Tibial artery (tissue), 4 donors: ENCODE data around the gene SCAPER.

ENCODE experiments used
- DNase-seq, 2 donors: peaks; one replicate each; pipeline ENCODE4 v3.0.0-alpha.2; 2019
- H3K27ac ChIP-seq, 2 donors: fragments of 200-600 bp; sonication (generic) in 1 of 2; 1 replicate in 1 of 2; 2 replicates in 1 of 2; pipeline ENCODE4 v1.5.1; 2018 to 2019; ENCODE audit warnings: mild to moderate bottlenecking in 1 of 2
- H3K27me3 ChIP-seq, 2 donors: fragments of 200-600 bp; sonication (generic) in 1 of 2; one replicate each; pipeline versions ENCODE4 v1.5.1 to v1.6.0; 2016 to 2019
- H3K36me3 ChIP-seq, 3 donors: fragments of 200-600 bp; sonication (generic) in 2 of 3; one replicate each; pipeline ENCODE4 v1.5.1; 2016 to 2019; ENCODE audit warnings: mild to moderate bottlenecking in 2 of 3
- H3K4me1 ChIP-seq, 4 donors: fragments of 200-600 bp; sonication (generic) in 2 of 4; 1 replicate in 3 of 4; 2 replicates in 1 of 4; pipeline ENCODE4 v1.5.1; 2016 to 2019
- H3K4me3 ChIP-seq, 2 donors: fragments of 200-600 bp; sonication (generic) in 1 of 2; 1 replicate in 1 of 2; 2 replicates in 1 of 2; pipeline ENCODE4 v1.5.1; 2018 to 2019; ENCODE audit warnings: mild to moderate bottlenecking in 2 of 2
- H3K9me3 ChIP-seq, 3 donors: fragments of 200-600 bp; sonication (generic) in 1 of 3; one replicate each; pipeline ENCODE4 v1.5.1; 2016 to 2019
- CTCF ChIP-seq, 2 experiments: fragments of 200-600 bp in 1 of 2; fragments of 450-650 bp in 1 of 2; IDR thresholded peaks; one replicate each; pipeline ENCODE4 v1.5.1; 2017 to 2019; ENCODE audit warnings: antibody characterized with exemption in 2 of 2, mild to moderate bottlenecking in 1 of 2, moderate library complexity in 1 of 2
- intact Hi-C: fragments of 100-400 bp; cut with DNase I; formaldehyde crosslinking; loops from one replicate; pipeline ENCODE4 v1.15.0; 2023; ENCODE audit warnings: low total_unique reads

SCAPER gene

GRCh38 chr15:76353023-76353577 lies 552.0 kb downstream of the SCAPER start:
- H3K4me1 ChIP-seq: no peaks in the 10 kb centered on the region
- peaks cover 0 to 16% (median 6%) of the 10 kb centered on the region in 3 donors for H3K36me3 ChIP-seq
- H3K9me3 ChIP-seq: no peaks in the 10 kb centered on the region
- no peak overlapping the region for H3K27ac ChIP-seq
- TF ChIP-seq CTCF (IDR thresholded peaks at IDR 0.05): no peak
- intact Hi-C loops: no loop called here
- peaks cover 0 to 9% of the 10 kb centered on the region in 2 donors for H3K27me3 ChIP-seq
- H3K4me3 ChIP-seq: no peak overlapping the region
- no peak for DNase-seq

- intact Hi-C loops: no loop called here
- Histone ChIP-seq H3K27ac (no peak overlapping the region), H3K9me3 (no peaks in the 10 kb centered on the region), H3K4me1 (peaks cover 0 to 18% (median 16%) of the 10 kb centered on the region in 4 donors), H3K36me3 (peaks cover 0 to 16% (median 6%) of the 10 kb centered on the region in 3 donors), H3K4me3 (no peak overlapping the region), H3K27me3 (peaks cover 9 to 45% of the 10 kb centered on the region in 2 donors)
- no peak for TF ChIP-seq CTCF (IDR thresholded peaks at IDR 0.05)
- DNase-seq: no peak
These were observed 555.7 kb downstream of the SCAPER start for GRCh38 chr15:76349301-76350070.

DNA sequence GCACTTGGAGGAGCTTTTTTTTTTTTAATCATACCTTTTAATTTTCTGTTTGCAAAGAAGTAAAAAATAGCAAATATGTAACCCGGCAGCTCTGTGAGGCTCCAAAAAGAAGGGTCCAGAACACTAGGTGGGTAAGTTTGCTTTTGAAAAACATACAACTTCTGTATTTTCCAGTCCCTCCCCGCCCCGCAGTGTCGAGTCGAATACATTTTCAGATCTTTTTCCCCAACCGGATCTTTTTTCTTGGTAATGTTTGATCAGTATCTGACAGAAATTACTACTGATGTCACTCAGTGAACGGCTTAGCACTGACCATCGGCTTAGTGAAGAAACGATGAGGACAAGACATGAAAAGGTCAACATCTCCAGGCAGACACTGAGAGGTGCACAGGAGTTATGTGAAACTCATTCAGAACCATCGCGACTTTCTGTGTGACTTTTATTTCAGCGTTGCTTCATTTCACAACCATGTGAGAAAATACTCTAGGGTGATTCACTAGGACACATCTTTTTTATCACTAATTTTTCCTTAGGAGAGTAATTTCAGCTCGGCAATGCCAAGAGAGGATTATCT lies 557.6 kb downstream of the SCAPER start:
- peaks cover 0 to 9% (median 0%) of the 10 kb centered on the region in 3 donors for H3K36me3 ChIP-seq
- H3K4me1 ChIP-seq: peaks cover 0 to 28% (median 20%) of the 10 kb centered on the region in 4 donors
- no peaks in the 10 kb centered on the region for H3K9me3 ChIP-seq
- H3K4me3 ChIP-seq: peak overlapping the region in 1 of 2 donors; percentile 41
- TF ChIP-seq CTCF (IDR thresholded peaks at IDR 0.05): no peak
- H3K27ac ChIP-seq: no peak overlapping the region
- intact Hi-C loops: no loop called here
- DNase-seq: no peak
- H3K27me3 ChIP-seq: peaks cover 21 to 64% of the 10 kb centered on the region in 2 donors

GRCh38 chr15:76346669-76347481 lies 558.3 kb downstream of the SCAPER start:
- Histone ChIP-seq H3K9me3 (no peaks in the 10 kb centered on the region), H3K4me3 (peak overlapping the region; percentile 5 to 41), H3K36me3 (peaks cover 0 to 9% (median 0%) of the 10 kb centered on the region in 3 donors), H3K27me3 (peaks cover 22 to 71% of the 10 kb centered on the region in 2 donors), H3K4me1 (peaks cover 0 to 35% (median 27%) of the 10 kb centered on the region in 4 donors), H3K27ac (no peak overlapping the region)
- intact Hi-C loops: no loop called here
- TF ChIP-seq CTCF (IDR thresholded peaks at IDR 0.05): no peak
- no peak for DNase-seq

DNA sequence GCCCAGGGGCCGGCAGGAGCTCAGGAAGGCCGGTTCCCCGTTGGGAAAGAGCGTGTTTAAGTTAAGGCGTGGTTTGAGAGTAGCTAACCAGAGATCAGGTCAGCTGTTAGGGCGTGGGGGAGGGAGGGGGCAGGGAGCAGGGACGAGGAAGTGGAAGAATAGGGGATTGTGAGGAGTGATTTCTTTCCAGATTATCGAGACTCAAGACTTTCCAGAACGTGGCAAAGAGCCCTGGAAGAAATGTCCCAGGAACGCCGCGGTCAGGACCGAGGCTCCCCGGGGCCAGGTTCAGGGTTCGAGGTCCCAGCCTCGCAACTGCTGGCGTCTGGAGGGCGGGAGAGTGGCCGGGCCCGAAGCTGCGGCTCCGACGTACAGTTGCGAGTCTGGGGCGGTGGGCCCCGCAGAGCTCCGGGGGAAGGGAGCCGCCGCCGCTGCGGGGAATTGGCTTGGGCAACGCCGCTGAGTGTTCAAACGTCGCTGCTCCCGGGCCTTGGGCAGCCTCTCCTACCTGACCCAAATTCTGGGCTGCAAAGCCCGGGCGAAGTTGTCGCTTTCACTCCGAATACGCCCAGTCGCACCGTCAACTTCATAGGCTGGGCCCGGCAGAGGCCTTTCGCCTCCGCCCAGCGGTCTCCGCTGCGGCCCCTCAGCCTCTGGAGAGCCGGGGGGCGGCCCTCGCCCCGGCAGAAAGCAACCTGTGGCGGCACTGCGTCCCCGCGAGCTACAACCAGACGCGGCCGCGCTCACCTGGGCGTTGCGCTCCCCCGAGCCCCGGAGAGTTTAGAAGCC lies 559.1 kb downstream of the SCAPER start:
- Histone ChIP-seq H3K9me3 (no peaks in the 10 kb centered on the region), H3K27ac (no peak overlapping the region), H3K36me3 (peaks cover 0 to 9% (median 0%) of the 10 kb centered on the region in 3 donors), H3K4me3 (peak overlapping the region; percentile 5 to 41), H3K4me1 (peaks cover 0 to 43% (median 35%) of the 10 kb centered on the region in 4 donors), H3K27me3 (peaks cover 22 to 79% of the 10 kb centered on the region in 2 donors)
- no peak for DNase-seq
- TF ChIP-seq CTCF (IDR thresholded peaks at IDR 0.05): no peak
- intact Hi-C loops: no loop called here
